CD4-positive, alpha-beta T cell treated with Interleukin-4 for 4 hours (primary cell): Measurements from ENCODE around the gene KCNK6.
A peak's percentile ranks its signal among the peaks of the same experiment; 100 is the strongest.
"Not testable (repeated sequence)": the region's sequence is repeated elsewhere in the genome, so short reads cannot be mapped to it uniquely, and the experiment has no call there.

Source experiments
- DNase-seq: peaks from one replicate; pipeline ENCODE4 v3.0.0-alpha.2; 2020

Gene KCNK6

DNA sequence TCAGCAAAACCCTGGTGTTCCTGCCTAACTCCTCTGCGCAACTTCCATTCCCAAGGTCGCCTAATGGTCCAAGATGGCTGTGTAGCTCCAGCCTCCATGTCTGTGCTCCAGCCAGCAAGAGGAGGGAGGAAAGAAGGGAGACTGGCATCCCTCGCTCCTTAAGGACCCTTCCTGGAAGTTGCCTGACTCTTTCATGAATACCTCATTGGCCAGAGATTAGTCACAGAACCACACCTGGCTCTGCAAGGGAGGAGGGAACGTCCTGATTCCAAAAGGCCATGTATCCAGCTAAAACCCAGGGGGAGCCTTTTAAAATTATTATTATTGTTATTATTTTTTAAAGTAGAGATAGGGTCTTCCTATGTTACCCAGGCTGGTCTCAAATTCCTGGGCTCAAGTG lies 4.8 kb downstream of the KCNK6 start:
- no peak for DNase-seq

- no peak for DNase-seq
These were observed 6.9 kb downstream of the KCNK6 start for GRCh38 chr19:38326591-38326990.

GRCh38 chr19:38329651-38330050 lies 10.0 kb downstream of the KCNK6 start:
- no peak for DNase-seq

GRCh38 chr19:38331728-38332127 lies 12.1 kb downstream of the KCNK6 start:
- DNase-seq, result no peak

DNA sequence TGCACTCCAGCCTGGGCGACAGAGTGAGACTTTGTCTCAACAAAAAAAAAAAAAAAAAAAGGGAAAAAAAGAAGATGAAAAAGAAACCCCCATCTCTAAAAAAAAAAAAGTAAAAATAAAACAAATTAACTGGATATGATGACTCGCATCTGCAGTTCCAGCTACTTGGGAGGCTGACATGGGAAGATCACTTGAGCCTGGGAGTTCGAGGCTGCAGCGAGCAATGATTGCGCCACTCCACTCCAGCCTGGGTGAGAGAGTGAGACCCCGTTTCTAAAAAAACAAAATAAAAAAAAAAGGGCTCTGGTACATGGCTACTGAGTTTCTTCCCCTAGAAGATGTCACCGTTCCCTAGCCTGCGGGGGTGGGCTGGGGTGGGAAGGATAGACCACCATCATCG lies 13.6 kb downstream of the KCNK6 start:
- DNase-seq, result no peak

GRCh38 chr19:38335949-38336637 lies 16.4 kb downstream of the KCNK6 start:
- DNase-seq, result peak; percentile 96

DNA sequence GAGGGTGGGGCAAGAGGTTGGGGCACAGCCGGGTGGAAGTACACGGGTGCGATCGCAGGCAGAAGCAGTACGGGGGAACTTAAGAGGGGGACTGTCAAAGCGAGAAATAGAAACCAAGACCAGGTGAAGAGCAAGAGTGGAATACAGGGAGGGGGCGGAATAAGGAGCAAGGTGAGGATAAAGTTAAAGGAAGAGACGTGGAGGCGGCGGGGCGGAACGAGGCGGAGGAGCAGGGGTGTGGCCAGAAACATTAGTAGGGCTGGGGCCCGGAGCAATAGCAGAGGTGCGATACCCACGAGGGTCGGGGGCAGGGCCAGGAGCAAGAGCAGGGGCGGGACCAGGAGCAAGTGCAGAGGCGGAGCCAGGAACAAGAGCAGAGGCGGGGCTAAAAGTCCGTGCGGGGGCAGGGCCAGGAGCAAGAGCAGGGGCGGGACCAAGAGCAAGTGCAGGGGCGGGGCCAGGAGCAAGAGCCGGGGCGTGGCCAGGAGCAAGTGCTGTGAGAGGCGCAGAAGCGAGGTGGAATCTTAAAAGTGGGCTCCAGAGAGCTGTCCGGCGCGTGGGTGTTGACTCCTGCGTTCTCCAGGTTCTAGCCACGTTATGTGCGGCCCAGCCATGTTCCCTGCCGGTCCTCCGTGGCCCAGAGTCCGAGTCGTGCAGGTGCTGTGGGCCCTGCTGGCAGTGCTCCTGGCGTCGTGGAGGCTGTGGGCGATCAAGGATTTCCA lies 17.2 kb downstream of the KCNK6 start:
- DNase-seq, result peak; percentile 95

- no peak for DNase-seq
These were observed 17.7 kb downstream of the KCNK6 start for GRCh38 chr19:38337360-38337653.

DNA sequence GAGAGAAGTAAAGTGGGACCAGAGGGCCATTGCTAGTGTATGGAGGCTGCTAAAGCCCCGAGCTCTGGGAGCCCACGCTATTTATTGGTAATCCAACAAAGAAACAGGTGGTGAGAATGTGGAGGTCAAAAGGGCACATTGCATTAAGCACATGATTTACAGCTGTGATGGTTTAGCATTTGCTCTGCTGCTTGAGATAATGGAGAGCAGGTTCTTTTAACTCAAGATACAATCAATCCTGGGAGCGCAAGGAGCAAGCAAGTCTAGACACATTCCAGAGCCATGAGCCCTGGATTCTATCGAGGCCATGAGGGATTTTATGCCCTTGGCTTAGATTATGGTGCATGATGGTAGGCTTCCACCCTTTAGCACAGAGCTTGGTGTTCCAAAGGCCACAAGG lies 19.4 kb downstream of the KCNK6 start:
- DNase-seq, result not testable (repeated sequence)

GRCh38 chr19:38340927-38341326 lies 21.3 kb downstream of the KCNK6 start:
- DNase-seq, result no peak

GRCh38 chr19:38346837-38347236 lies 27.2 kb downstream of the KCNK6 start:
- DNase-seq, result no peak

DNA sequence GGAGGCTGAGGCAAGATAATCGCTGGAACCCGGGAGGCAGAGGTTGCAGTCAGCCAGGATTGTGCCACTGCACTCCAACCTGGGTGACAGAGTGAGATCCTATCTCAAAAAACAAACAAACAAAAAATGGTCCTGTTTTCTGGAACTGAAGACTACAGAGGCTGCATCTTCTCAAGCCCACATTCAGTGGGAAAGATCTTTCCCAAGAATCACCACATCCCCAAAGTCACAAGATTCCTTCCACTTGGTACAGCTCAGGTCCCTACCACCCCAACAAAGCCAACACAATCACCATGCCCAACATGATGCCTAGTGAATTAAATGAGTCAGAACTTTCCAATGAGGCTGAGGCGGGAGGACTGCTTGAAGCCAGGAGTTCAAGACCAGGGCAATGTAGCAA lies 31.2 kb downstream of the KCNK6 start:
- no peak for DNase-seq

- no peak for DNase-seq
These were observed 32.3 kb downstream of the KCNK6 start for GRCh38 chr19:38351865-38352395.

- DNase-seq, result no peak
These were observed 33.0 kb downstream of the KCNK6 start for GRCh38 chr19:38352611-38353010.

GRCh38 chr19:38355728-38356725 lies 36.4 kb downstream of the KCNK6 start:
- no peak for DNase-seq

DNA sequence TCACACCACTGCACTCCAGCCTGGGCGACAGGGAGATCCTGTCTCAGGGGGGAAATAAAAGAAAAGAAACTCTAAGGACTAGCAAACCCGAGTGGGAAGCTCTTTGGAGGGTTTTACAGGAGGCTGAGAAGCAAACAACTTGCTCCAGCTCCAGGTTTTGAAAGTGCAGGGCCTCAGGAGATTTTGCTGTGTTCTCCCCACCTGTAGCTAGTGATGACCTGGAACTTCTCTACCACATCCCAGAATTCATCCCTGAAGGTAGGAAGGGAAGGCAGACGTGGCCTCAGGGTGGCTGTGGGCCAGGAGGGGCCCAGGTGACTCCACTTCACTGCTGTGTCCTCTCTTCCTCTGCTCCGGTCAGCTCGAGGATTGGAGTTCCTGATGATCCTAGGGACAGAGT lies 38.4 kb downstream of the KCNK6 start:
- no peak for DNase-seq

DNA sequence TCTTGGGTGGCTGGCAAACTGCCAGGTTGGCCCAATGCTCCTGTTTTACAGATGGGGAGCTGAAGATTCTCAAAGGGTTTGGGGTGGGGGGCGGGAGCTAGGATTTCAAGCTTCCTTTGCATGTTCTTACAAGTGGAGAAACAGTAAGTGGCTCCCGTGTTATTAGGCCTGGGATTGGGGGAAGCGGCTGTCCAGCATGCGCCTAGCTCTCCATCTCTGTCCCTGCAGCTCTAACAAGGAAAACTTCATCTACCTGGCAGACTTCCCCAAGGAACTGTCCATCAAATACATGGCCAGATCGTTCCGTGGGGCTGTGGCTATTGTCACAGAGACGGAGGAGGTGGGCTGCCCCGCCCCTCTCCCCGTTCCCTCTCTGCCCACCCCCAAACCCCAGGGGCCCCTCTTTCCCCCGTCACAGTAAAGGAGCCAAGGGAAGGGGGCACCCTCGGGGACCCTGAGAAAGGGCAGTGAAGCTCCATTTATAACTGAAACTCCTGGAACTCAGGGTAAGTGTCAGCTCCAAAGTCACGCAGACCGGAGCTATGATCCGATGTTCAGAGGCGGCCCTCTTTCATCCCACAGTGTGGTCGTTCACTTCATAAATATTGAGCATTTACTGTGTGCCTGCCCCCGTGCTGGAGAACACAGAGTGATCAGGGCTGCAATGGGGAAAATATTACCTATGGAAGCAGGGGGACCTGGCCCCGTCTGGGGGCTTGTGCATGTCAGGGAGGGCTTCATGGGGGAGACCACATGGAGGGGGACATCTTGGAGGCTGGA lies 39.8 kb downstream of the KCNK6 start:
- DNase-seq, result no peak

DNA sequence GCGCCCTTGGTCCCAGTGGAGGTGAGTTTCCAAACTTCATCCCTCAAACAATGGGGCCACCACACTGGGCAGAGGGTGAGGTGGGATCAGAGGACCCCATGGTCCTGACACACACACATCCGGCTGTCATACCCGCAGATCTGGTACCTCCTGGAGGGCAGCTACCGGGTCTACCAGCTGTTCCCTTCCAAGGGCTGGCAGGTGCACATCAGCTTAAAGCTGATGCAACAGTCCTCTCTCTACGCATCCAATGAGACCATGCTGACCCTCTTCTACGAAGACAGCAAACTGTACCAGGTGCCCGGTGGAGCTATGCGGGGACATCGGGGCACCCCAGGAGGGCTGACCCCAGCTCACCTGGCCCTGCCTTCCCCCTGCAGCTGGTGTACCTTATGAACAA lies 40.7 kb downstream of the KCNK6 start:
- DNase-seq, result no peak

DNA sequence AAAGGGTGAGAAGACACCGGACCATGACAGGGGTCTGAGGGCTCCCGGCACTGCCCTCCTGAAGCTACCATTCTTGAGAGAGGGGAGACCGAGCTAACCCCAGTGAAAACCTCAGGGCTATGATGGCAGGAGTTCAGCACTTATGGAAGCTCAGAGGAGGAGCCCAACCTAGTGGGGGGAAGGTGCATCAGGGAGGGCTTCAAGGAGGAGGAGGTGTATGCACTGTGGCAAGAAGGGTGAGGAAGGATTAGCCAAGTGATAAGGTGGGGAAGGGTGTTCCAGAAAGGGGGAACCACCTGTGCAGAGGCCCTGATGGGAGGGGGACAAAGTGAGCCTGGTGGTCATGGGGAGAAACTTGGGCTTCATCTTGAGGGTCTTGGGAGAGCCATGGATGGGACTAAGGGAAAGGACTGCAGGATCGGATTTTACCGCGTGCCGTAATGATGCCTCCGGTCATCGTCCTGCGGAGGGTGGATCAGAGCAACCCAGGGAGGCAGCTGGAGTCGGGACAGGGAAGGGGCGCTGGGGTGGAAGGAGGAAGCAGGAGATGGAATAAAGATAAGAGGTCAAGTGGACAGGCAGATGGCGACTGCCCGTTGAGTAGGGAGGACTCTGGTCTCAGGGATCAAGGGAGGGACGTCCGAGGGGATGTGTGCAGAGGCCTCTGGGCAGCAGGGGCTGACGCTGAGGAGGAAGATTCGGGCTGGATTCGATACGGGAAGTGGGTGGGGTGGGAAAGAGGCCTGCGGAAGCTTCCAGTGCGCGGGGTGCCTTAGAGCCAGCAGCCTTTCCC lies 41.4 kb downstream of the KCNK6 start:
- DNase-seq, result no peak

DNA sequence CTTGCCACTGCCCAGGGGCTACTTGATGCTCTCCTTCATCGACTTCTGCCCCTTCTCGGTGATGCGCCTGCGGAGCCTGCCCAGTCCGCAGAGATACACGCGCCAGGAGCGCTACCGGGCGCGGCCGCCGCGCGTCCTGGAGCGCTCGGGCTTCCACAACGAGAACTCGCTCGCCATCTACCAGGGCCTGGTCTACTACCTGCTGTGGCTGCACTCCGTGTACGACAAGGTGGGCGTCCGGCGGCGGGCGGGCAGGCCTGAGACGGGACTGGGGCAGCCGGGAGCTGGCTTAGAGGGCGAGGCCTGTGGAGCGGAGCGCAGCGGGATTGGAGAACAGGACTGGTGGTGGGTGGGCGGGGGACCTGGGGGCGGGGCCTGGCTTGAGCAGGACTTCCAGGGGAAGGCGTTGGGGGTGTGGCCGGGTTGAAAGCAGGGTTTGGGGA lies 42.0 kb downstream of the KCNK6 start:
- peak; percentile 47 for DNase-seq

DNA sequence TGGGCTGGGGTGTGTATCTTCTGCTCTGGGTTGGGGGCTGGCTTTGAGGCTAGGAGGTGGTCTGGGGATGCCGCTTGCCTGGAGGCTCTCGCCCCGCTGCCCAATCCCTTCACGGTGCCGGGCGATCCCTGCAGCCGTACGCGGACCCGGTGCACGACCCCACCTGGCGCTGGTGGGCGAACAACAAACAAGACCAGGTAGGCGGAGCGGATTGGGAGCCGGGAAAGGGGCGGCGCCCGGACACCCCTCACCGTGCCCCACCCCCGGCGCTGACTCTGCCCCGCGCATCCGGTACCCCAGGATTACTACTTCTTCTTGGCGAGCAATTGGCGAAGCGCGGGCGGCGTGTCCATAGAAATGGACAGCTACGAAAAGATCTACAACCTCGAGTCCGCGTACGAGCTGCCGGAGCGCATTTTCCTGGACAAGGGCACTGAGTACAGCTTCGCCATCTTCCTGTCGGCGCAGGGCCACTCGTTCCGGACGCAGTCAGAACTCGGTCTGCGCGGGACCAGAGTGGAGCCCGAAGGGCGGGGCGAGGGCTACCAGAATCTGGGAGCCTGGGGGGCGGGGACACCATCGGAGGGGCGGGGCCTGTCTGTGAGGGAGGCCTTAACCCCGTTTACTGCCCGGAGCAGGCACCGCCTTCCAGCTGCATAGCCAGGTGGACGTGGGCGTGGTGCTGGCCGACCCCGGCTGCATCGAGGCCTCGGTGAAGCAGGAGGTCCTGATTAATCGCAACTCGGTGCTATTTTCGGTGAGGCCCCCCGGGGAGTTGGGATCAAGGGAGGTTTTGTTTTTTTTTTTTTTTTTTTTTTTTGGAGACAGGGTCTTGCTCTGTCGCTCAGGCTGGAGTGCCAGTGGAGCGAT lies 42.7 kb downstream of the KCNK6 start:
- DNase-seq, result peak; percentile 60
